Stimulated activated CD8-positive, alpha-beta memory T cell treated with anti-CD3 and anti-CD28 coated beads, Interleukin-15, amount 100 ng/mL, for 24 hours (primary cell): ENCODE measurements around the gene MDFI.

Experiments
- DNase-seq: peaks from one replicate; pipeline ENCODE4 v3.0.0-alpha.2; 2020; ENCODE audit warnings: low read depth

Gene MDFI

GRCh38 chr6:41688256-41688965 is 50.1 kb downstream of the MDFI start:
- no peak for DNase-seq

- no peak for DNase-seq
Measured at GRCh38 chr6:41689171-41690008, 51.1 kb downstream of the MDFI start.

GRCh38 chr6:41690541-41691330 is 52.5 kb downstream of the MDFI start:
- DNase-seq, result no peak

GRCh38 chr6:41691426-41692079 is 53.3 kb downstream of the MDFI start:
- no peak for DNase-seq

- no peak for DNase-seq
Measured at GRCh38 chr6:41692080-41692675, 53.9 kb downstream of the MDFI start.

GRCh38 chr6:41692730-41693129 is 54.5 kb downstream of the MDFI start:
- DNase-seq, result no peak

- DNase-seq, result no peak
Measured at GRCh38 chr6:41693281-41694240, 55.3 kb downstream of the MDFI start.

GRCh38 chr6:41694815-41695526 is 56.7 kb downstream of the MDFI start:
- no peak for DNase-seq

GRCh38 chr6:41695825-41696224 is 57.6 kb downstream of the MDFI start:
- no peak for DNase-seq

GRCh38 chr6:41696788-41697187 is 58.5 kb downstream of the MDFI start:
- DNase-seq, result no peak

GRCh38 chr6:41697861-41698781 is 59.9 kb downstream of the MDFI start:
- no peak for DNase-seq

GRCh38 chr6:41699063-41699462 is 60.8 kb downstream of the MDFI start:
- DNase-seq, result no peak

GRCh38 chr6:41700463-41701347 is 62.4 kb downstream of the MDFI start:
- DNase-seq, result no peak

GRCh38 chr6:41702089-41702745 is 63.9 kb downstream of the MDFI start:
- DNase-seq, result no peak

- DNase-seq, result no peak
Measured at GRCh38 chr6:41702771-41703494, 64.7 kb downstream of the MDFI start.
